Stimulated activated CD8-positive, alpha-beta memory T cell treated with anti-CD3 and anti-CD28 coated beads, Interleukin-15, amount 100 ng/mL, for 4 hours (primary cell): ENCODE measurements around the gene PPP1R12B.
"Not testable (repeated sequence)": the region's sequence is repeated elsewhere in the genome, so short reads cannot be mapped to it uniquely, and the experiment has no call there.

Experiments
- DNase-seq, 2 donors: peaks; one replicate each; pipeline ENCODE4 v3.0.0-alpha.2; 2020; ENCODE audit warnings: low read depth in 2 of 2

Gene PPP1R12B

DNA sequence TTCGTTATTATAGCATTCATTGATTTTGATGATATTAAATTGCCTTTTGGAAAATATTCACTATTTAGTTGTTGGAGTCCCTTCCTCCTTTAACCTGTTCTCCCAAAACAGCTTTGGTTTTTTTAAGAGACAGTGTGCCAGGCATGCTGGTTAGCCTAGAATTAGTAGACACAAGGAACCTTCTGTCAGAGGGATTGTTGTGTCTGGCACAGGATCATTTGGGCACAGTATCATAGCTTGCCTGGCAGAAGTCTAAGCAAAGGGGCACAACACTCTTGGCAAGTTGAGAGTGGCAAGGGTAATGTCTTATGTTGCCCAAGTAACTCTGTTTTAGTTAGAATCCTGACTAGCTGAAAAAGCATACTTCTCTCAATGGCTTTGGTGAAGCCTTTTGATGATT, 49.9 kb downstream of the PPP1R12B start:
- not testable (repeated sequence) for DNase-seq

DNA sequence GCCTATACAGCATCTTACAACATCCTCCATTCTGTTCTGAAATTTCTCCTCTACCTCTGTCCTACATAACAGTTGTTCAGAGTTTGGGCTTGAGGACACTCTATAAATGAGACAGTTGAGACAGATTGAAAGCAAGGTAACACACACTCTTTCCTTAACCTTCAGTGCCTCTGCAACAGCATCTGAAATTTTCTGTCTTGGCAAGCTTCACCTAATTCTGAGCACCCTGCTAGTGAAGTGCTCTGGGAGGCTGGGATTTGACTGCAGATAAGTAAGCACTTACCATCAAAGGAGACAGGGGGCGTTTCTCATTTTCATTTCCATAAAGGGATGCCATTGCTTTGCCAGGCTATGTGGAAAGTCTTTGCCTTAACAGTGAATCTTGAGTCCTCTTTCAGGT, 53.3 kb downstream of the PPP1R12B start:
- DNase-seq, result not testable (repeated sequence)

DNA sequence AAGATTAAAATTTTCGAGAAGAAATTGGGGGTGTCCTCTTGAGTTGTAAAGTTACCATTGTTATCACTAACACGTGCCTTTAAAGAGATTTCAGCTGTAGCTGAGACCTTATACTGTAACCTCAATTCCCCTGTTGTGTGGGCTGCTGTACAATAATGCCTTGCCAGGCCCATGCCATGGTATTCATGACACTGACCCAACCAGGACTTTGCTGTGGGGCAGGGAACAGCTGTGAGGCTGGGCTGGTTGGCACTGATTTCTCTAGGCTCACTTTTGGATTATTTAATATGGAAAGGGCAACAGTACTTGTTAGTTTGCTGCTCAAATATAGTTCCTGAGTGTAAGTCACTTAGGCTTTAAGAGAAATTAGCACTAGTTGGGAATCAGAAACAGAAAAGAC, 54.9 kb downstream of the PPP1R12B start:
- not testable (repeated sequence) for DNase-seq

DNA sequence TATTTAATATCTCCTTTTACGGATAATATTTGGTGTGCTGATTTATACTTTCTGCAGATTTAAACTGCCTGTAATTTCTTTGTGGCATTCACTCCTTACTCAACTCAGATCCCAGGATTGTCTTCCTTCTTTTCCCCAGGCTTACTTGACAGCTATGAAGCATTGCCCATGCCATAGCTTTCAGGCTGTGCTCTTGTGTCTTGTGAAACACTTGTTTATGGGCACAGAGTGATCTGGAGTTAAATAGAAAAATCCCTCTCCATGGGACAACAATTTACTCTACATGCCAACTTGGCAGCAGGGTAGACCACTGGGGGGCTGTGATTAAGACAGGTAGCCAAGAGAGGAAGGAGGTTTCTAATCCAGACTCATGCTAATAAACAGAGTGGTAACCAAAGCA, 57.4 kb downstream of the PPP1R12B start:
- DNase-seq, result no peak

DNA sequence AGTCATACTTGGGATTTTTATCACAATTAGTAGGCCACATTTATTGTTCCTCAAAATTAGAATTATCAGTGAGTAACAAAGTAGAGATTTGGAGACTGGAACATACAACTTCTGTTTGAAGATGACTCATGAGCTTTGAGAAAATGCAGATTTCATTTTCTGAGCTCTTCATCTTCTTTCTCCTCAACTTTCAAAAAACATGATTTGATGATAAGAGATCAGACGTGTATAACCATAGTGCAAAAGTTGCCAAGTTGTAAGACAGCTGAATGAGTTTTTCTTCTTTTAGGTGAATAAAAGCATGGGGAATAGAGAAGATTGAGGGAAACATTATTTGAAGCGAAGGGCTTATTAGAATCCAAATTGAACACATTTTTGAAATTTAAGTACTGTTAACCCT, 58.4 kb downstream of the PPP1R12B start:
- not testable (repeated sequence) for DNase-seq

DNA sequence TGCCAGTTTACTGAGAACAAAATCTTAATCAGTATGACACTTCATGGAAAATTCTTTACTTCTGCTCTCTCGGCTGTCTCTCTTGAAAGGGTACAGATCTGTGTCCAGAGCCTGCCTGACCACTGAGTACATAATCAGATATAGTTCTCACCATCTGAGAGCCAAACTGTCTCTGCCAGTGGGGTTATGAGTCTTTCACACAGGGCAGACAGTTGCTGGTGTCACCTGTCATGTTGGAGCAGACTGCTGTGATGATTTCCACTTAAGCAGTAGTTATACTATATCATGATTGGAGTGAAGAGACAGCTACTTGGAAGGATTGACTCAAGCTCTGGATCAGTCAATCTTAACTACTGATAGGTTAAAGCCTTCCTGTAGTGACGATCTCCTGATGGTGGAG, 58.9 kb downstream of the PPP1R12B start:
- DNase-seq, result not testable (repeated sequence)

DNA sequence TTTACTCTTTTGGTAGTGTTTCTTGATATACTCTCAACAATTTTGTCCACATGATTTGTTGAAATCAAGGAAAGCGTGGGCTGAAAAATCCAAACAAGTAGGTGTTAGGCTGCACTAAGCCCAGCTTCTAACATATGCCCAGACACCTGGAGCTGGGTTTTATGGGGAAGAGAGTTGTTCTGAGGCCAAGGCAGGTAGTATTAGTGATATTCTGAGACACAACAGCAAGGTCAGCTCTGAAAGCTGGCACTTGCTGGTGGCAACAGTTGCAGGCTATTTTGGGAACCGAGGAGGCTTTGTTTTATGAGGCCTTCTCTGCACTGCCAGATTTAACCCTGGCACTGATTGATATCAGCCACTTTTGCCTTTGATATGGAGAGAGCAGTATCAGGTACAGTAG, 61.8 kb downstream of the PPP1R12B start:
- not testable (repeated sequence) for DNase-seq

DNA sequence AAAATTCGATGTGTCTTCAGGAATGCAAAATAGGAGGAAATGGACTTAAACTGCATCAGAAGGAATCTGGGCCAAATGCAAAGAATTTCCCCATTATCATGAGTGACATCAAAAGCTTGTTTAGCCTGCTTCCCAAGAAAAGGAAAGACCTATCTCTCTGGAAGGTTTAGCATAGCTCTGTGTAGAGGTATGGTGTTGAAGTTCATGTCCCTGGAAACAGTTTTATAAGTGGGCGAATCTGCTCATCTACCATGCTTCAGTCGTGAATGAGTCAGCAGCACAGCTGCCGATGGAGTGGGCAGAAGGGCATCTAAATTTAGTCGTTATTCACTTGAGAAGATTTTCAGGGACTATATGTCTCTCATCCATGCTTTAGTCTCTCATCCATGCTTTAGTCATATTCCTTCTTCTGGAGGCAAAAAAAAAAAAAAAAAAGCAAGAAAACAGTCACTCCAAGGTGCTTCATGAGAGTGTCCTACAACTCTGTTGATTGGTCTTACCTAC, 62.4 kb downstream of the PPP1R12B start:
- DNase-seq, result not testable (repeated sequence)

DNA sequence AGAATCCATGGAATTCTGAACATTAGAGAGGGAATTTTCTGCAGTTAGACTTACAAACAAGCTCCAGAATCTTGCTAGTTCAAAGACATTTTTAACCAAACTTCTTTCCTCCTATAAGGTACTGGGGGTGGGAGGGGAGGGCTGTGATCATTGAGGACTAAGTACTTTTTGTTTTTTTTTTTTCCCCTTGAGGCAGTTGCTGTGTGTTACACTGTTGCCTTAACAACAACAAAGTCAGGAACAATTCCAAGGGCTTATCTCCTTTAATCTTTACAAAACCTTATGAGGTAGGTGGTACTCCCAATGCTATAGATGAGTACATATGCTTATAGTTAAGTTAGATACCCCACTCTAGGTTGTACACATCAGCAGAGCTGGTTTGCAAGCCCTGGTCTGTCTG, 62.9 kb downstream of the PPP1R12B start:
- no peak for DNase-seq

DNA sequence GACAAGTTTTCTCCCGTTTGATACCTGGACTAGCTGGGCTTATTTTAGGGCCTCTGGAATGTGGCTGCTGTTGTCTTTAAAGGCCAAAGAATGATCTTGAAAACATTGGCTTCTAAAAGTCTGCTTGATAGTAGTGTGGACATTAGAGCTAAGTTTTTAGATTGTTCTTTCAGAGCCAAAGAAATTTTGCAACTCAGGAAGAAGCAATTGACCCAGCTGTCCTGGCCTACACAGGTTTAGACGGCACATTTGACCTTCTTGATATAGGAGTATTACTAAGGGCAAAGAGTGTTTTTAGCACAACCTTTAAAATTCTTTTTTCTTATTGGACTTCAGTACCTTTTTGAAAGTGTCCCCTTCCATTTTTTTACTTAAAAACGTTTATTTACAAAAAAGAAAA, 63.9 kb downstream of the PPP1R12B start:
- DNase-seq, result not testable (repeated sequence)

DNA sequence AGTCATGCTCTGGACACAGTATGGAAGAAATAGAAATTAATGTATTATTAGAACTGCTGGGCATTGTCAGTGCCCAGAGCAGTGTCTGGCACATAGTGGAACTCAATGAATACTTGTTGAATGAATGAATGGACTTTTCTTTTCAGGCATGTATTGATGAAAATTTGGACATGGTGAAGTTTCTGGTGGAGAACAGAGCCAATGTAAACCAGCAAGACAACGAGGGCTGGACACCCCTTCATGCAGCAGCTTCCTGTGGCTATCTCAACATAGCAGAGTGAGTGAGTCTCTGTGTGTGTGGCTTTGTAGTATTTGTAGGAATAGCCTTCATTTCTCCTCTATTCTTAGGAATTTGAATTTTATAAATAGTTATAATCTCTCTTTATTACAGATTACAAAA, 68.1 kb downstream of the PPP1R12B start:
- DNase-seq, result no peak

DNA sequence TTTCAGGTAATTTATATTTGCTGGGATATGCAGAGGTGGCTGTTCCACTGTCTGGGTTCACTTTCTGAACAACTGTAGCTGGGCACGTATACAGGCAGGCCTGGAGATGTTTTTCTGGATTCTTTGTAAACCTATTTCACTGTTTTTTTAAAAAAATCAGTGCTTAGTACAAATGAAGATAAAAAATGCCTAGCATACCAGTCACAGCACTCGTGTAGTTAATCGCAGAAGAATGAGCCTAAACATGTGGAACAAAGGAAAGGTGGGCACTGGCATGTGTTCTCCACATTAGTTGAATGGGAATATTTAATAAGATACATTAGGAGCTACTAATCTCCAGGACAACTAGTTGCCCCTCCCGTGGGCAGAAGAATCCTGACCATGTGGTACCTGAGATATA, 68.6 kb downstream of the PPP1R12B start:
- not testable (repeated sequence) for DNase-seq

DNA sequence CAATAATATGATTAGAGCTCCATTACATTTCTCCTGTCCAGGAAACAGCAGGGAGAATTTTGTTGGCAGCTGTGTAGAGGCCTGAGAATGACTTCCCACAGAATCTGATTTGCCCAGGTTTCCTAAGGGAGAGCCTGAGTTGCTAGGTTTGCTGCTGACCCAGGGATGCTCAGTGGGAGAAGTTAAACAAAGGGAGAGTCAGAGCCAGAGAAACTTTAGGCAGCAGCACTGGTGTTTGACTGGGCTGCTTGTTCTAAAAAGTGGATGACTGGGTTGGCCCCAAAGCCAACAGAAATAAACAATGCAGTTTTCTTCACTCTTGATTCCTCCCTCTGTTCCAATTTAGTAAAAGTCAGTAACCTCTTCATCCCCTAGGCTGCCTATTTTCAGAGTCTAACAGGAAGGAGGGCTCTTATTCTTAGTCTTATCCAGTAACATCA, 69.3 kb downstream of the PPP1R12B start:
- not testable (repeated sequence) for DNase-seq

DNA sequence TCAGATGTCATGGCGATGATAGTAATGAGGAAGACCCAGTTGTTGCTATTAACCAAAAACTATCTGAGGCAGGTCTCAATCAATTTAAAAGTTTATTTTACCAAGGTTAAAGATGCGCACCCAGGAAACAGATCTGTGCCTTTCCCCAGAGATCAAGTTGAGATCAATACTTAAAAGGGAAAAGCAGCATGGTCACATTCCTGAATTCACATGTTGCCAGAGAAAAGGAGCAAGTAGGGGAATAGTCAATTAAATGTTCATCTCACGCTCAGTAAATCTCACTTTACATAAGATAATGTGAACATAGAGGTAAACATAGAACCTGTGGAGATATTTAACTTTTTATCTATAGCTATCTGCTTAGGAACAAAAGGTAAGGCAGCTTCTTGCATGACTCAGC, 71.2 kb downstream of the PPP1R12B start:
- not testable (repeated sequence) for DNase-seq

DNA sequence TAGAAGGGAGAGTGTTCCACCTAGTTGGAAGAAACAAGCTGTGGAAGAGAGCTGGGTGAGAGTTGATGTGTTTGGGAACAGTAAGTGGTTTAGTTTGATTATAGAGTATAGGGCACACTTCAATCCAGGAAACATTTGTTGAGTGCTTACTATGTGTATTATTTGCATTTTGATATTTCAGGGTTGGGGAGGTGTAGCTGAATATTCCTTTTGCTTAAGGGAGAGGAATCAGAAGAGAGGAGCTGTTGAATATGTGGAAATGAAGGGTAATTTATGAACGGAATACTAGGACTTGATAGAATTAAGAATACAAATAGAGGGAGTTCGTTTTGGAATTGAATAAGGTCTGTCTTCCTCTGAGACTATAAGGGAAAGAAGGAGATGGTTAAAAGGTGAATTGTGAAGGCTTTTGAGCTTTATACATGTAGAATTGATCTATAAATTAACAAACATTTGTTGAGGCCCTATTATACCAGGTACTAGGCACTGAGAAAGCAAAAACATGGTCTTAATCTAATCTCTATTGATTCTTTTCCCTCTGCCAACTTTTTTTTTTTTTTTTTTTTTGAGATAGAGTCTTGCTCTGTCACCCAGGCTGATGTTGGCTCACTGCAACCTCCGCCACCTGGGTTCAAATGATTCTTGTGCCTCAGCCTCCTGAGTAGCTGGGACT, 72.1 kb downstream of the PPP1R12B start:
- DNase-seq, result not testable (repeated sequence)

DNA sequence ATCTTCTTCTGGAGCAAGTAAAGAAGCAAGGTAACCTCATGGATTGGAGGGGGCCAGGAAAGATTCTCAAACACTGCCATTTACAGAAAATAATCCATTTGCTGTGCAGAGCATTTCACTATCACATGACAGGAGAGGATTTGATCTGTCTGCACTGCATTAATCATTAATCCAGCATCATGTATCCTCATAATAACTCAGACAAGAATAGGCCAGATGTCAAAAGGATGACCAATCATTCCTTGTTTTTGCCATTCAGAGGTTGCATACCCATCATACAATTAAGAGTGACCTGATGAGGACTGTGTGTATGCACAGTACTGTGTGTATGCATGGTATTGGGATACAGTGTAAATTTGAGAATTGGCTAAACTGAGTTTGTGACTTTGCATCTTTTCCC, 74.2 kb downstream of the PPP1R12B start:
- not testable (repeated sequence) for DNase-seq

DNA sequence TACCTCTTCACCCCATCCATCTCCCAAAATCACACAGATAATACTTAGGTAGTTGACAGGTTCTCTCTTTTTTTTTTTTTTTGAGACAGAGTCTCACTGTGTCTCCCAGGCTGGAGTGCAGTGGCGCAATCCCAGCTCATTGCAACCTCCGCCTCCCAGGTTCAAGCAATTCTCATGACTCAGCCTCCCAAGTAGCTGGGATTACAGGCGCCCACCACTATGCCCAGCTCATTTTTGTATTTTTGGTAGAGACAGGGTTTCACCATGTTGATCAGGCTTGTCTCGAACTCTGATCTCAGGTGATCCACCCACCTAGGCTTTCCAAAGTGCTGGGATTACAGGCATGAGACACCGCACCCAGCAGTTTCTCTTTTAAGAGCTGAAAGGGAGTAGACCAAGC, 75.8 kb downstream of the PPP1R12B start:
- not testable (repeated sequence) for DNase-seq

DNA sequence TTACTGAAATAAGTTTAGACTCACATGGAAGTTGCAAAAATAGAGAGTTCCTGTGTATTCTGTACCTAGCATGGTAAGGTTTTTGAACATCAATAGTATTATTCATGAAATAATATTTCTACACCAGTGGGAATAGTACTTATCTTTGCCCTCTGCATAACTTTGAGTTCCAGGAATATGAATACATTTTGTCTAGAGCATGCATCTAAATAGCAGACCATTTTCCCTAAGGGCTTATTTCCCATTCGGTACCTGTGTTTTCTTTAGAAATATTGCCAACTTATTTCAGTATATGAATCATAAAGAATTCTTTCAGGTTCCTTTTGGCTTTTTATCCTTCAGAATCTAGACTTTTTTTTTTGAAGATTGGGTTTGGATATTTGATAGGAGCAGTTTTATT, 81.6 kb downstream of the PPP1R12B start:
- not testable (repeated sequence) for DNase-seq

DNA sequence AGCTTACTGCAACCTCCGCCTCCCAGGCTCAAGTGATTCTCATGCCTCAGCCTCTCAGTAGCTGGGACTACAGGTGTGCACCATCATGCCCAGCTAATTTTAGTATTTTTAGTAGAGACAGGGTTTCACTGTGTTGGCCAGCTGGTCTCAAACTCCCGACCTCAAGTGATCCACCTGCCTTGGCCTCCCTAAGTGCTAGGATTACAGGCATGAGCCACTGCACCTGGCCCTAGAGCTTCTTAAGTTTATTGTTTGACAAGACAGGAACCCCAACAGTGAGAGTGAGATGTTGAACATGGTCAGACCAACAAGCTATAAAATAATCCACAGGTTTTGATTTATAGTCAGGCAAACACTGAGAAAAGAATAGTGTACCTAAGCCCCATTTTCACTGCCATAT, 83.8 kb downstream of the PPP1R12B start:
- not testable (repeated sequence) for DNase-seq

DNA sequence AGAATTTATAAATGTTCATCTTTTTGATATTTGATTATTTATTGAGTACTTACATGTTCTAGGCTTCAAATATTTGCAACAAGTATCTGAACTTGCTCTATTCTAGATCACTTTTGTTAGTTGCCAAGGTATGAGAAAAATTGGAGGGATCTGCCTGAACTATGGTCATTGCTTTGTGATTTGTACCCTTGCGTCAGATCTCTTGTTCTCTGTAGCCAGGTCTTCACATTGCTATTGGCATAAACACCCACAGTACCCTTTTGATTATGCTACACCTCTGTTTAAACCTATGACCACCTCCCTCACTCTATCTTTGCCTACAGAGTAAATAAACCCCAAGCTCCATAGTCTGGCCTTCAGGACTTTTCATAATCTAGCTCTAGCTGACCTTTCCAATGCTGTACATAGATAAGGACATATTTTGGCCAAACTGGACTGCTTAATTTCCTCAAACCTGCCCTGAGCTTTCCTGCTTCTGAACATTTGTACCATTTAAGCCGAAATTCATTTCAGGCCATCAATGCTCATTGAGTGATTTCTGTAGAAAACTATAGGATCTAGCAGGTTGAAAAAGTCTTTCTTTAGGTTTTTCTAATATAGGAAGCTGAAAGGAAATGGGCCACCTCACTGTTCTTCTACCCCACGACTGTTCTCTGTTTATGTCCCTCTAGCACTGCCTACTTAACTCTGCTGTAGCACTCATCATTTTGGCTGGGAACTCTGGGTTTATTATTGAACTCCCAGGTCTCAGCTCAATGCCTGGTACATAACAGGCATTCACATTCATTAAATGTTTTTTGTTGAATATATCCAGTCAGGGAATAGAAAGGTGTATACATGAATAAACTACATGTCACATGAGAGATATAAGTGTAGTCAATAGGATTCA, 84.9 kb downstream of the PPP1R12B start:
- DNase-seq, result no peak

DNA sequence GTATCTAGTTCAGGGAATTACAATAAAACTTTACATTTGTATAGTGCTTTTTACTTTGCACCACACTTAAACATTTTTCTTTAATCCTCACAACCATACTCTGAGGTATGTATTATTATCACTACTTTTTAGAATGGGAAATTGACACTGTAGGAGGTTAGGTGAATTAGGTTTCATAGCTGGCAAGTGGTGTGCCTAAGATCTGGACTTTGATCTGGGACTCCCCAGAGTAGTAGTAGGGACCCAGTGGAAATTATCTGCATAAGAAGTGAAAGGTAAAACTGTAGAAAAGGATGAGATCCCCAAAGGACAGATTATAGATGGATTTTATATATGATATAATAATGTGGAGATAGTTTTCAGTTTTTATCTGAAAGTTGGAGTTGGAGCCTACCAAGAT, 85.6 kb downstream of the PPP1R12B start:
- DNase-seq, result no peak

DNA sequence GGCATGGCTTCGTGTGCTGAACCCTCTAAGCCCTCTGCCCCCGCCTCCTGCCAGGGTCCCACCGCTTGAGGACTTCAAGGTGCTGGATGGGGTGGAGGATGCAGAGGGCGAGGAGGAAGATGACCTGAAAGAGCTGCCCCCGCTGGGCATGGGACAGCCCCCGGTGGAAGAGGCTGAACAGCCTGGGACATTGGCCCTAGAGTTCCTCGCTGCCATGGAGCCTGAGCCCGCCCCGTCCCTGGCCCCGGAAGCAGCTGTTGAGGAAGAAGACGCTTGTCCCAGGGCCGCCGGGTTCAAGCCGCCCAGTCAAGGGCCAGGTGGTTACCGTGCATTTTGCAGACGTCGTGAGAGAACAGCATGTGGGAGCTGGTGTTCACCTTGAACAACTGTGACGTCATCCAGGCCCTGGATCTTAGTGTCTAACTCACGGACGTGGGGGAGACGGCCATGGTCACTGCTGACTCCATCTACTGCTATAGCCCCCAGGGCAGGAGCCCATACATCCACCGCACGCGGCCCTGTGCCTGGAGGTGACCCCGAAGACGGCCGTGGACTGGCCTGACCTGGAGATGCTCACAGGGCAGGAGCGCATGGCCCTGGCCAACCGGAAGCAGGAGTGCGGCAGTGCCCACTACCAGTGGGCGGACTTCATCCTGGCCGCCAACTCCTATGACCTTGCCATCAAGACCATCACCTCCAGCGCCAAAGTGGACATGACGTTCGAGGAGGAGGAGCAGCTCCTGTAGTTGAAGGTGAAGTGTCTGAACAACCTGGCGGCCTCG, 90.1 kb downstream of the PPP1R12B start:
- DNase-seq, result no peak
